ENCODE data around the gene ALPK3. TPM values are rescaled to one million over a fixed set of nuclear protein-coding genes. Genes with fewer than 3 reads are reported as not detected.

The ALPK3 gene
- total RNA-seq, 1 experiment from 2014 or later = 37.4 TPM

DNA sequence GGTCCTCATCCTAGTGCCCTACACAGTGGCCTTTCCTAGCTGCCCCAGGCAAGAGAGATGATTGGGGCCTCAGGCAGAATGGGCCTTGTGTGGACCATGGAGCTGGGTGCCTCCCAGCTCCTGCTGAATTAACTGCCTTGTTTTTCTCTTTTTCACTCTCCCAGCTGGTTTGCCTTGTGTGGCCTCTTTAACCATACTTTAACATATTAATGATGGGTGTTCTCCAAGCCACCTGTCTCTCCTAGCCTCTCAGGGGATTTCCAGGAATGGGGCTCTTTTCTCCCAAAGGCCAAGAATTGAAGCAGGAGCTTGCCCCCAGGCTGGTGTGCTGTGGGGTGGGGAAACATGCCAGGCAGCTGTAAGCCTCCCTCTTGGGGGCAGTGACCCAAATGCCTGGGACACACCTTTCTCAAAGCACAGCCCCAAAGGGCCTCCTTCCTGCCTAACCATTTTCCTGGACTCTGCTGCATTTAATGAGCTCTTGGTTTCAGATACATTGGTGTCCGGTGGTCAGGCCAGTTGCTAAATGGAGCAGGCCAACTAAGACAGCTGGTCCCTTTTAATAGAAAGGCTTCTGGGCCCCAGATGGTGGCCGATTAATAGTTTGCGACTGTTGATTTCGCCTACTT, 5.6 kb downstream of the ALPK3 start:
- peak; percentile 34 for DNase-seq (ENCODE audit: low read depth)

GRCh38 chr15:84823282-84823878, 6.2 kb downstream of the ALPK3 start:
- DNase-seq (ENCODE audit: low read depth) = no peak

GRCh38 chr15:84824260-84825007, 7.3 kb downstream of the ALPK3 start:
- no peak for DNase-seq (ENCODE audit: low read depth)

- peak; percentile 43 for DNase-seq (ENCODE audit: low read depth)
These were observed 9.2 kb downstream of the ALPK3 start for GRCh38 chr15:84826369-84826823.

- no peak for DNase-seq (ENCODE audit: low read depth)
These were observed 10.1 kb downstream of the ALPK3 start for GRCh38 chr15:84827246-84827645.

DNA sequence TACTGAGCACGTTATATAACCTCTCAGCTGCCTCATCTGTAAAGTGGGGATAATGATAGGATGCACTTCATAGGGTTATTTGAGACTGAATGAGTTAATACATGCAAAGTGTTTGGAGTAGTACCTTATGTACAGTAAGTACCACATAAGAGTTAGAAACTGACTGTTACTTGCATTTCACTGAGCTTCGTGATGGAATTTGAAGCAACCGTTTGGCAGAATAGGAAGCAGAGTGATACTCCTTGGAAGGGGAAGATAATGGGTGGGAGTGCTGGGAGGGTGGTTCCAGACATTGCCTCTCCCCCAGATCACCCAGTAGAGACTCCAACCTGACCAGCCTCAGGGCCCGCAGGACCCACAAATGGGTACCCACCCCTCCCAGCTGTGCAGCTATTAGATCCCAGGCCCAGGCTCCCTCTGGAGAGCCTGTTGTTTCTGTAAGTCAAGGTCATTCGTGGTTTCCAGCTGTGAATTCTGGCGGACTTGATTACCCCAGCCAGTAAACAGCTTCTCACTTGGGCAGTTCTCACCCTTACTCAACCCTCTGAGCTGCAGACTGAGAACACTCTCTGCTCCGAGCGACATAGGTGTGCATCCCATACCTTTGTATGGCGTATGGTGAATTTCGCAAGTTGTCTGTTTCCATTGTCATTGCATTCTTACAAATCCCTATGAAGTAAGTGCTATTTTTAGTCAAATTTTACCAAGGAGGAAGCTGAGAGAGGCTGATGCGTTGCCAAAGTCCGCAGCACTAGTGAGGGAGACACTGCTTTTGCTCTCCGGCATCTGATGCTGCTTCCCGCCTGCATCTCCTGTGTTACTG, 11.1 kb downstream of the ALPK3 start:
- no peak for DNase-seq (ENCODE audit: low read depth)

GRCh38 chr15:84829428-84829827, 12.3 kb downstream of the ALPK3 start:
- DNase-seq (ENCODE audit: low read depth) = no peak

DNA sequence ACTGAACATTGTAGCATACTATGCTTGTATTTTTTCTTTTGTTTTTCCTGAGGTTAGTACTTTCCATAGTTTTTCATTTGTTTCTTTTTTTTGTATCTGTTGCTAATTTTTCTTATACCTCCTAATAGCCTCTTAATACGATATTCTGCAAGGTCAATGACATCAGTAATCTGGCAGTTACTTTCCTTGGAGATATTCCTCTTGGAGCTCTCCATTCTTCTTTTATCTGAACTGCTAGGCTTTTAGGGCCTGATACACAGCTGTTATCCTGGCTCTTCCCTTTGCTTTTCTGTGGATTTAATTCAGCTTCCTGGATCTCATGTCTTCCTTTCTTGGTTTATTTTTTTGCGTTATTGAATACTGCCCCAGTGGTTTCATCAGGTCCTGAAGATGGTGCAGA, 12.9 kb downstream of the ALPK3 start:
- DNase-seq (ENCODE audit: low read depth) = no peak

DNA sequence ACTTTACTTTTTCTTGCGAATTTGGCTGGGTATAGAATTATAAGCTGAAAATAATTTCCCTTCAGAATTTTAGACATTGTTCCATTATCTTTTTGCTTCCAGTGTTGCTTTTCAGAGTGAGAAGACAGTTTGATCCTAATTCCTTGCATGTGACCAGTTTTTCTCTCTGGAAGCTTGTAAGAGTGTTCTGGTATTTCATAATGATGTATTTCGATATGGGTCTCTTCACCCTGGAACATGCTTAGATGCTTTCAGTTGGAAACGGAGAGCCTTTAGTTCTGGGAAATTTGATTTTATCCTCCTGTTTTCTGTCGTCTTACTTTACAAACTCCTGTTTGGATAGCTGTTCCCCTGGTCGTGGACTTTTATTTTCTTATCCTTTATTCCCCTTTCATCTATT, 13.9 kb downstream of the ALPK3 start:
- peak; percentile 8 for DNase-seq (ENCODE audit: low read depth)

DNA sequence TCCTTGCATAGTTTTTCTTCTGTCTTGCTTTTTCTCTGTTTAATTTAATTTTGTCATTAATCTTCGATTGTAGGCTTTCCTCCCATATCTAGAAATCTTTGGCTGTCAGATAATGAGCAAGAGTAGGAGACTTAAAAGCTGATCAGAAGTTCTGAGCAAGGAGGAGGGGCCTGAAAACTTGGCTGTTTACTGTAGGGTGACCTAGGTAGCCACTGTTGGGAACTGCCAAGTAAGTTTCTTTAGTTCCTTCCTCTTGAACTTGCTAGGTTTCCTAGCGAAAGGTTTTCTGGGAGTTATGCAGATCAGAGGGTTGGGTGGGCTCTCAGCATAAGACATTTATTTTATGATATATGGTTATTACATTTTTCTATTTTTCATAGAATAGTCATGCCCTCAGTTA, 14.5 kb downstream of the ALPK3 start:
- no peak for DNase-seq (ENCODE audit: low read depth)

- no peak for DNase-seq (ENCODE audit: low read depth)
These were observed 15.4 kb downstream of the ALPK3 start for GRCh38 chr15:84832448-84833040.

- DNase-seq (ENCODE audit: low read depth) = peak; percentile 14
These were observed 16.5 kb downstream of the ALPK3 start for GRCh38 chr15:84833447-84834228.

DNA sequence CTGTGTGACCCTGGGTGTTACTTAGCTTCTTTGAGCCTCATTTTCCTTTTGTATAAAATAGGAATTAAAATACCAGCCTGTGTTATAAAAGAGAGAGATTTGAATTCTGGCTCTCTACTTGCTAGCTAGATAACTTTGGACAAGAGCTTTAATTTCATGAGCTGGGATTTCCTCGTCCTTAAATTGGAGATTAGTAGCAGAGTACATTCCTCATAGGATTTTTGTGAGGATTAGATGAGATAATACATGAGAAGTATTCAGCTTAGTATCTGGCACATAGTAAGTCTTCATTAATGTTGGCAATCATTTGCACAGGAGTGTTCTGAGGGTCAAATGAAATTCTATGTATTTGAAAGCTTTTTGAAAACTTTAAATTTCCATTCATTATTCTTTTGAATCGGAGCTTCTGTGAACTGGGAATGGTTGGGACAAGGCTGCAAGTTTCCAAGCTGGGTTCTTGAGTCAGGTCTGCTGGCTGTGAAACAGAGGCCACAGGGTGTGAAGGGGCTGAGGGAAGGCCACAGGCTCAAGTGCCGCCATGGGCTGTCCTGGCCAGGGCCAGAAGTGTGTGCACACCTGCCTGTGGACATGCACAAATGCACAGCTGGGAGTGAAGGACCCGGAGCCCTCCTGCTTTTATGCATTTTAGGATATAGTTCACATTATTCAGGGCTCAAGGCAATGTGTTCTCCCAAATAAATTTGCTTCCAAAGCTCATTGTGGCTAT, 17.2 kb downstream of the ALPK3 start:
- no peak for DNase-seq (ENCODE audit: low read depth)

DNA sequence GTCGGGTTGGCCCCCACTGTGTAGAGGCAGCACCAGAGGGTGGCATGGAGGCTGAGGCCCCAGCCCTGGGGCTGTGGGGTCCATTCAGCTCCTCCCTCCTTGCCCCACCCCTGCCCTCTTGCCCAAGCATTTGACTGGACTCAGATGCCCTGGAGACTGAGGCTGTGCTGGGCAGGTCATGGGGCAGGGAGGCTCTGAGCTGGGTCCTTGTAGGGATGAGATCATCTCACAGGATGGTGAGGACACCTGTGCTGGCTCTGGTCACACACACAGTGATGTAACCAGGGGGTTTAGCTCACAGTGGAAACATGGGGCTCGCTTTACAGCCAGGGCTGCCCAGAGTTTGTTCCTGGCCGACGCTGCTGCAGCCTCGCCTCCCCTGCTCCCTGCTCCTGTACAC, 17.8 kb downstream of the ALPK3 start:
- DNase-seq (ENCODE audit: low read depth) = no peak

DNA sequence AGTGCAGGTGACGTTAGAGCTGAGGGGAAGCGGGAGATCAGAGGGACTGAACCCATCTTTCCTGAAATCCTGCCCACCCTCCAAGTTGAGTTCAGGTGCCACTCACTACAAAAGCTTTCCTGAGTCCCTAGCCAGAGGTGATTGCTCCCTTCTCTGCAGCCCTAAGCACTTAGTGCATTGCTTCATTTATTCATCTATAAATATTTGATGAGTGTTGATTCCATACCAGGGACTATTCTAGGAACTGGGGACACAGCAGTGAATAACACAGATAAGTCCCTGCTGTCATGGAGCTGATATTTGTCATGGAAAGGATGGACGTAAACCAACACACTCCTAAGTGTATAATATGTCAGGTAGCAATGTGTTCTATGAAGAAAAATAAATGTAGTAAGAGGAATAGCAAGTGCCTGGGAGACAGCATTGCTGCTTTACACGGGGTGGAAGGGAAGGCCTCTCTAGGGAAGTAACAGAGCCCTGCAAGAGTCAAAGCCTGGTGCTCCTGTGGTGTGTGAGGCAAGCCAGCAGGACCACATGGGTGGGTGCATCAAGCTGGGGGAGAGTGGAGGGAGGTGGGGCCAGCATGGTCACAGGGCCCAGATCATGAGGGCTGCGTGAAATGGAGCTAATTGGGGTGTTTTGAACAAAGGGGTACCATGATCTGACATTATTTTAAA, 18.6 kb downstream of the ALPK3 start:
- DNase-seq (ENCODE audit: low read depth) = no peak

DNA sequence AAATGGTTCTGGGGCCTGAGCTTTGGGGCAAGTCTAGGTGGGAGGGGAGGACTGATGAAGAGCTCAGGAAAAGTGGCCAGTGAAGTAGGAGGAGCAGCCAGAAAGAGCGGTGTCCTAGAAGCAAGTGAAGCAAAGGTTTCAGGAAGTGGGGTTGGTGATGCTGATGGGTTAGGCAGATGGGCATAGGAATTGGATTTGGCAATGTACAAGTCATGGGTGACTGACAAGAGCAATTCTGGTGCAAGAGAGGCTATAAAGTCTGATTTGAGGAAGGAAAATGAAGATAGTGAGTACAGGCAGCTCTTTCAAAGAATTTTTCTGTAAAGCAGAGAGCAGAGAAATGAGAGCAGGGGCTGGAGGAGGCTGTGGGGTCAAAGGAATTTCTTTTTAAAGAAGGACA, 19.7 kb downstream of the ALPK3 start:
- DNase-seq (ENCODE audit: low read depth) = no peak

GRCh38 chr15:84839714-84840113, 22.6 kb downstream of the ALPK3 start:
- no peak for DNase-seq (ENCODE audit: low read depth)

- no peak for DNase-seq (ENCODE audit: low read depth)
These were observed 23.1 kb downstream of the ALPK3 start for GRCh38 chr15:84840255-84840654.

- DNase-seq (ENCODE audit: low read depth) = peak; percentile 85
These were observed 23.7 kb downstream of the ALPK3 start for GRCh38 chr15:84840741-84841429.

Measured in LHCN-M2 (cell line).